Measurements from ENCODE around the gene TBC1D10B. TPM values are rescaled to one million over a fixed set of nuclear protein-coding genes. Genes with fewer than 3 reads are reported as not detected.

Gene TBC1D10B
- total RNA-seq, 1 experiment from 2014 or later: 36.0 TPM

- Histone ChIP-seq H3K36me3 (ENCODE audit: low read depth, low read length) (no peaks in the 10 kb centered on the region), H3K4me3 (ENCODE audit: low read length) (no peak overlapping the region), H3K9me3 (ENCODE audit: low read length) (no peaks in the 10 kb centered on the region), H3K9ac (ENCODE audit: low read length) (no peak overlapping the region), H2AFZ (ENCODE audit: low read length) (no peak overlapping the region), H4K20me1 (ENCODE audit: low read length) (peaks cover under 1% of the 10 kb centered on the region; the same call in 1 of the 2 replicates), H3F3A (ENCODE audit: low read length, unreplicated experiment) (no peaks in the 10 kb centered on the region), H3K79me2 (ENCODE audit: low read length) (peaks cover 32% of the 10 kb centered on the region), H3K27ac (ENCODE audit: low read length) (no peak overlapping the region), H3K9me2 (replicated peaks; ENCODE audit: low read length) (no peaks in the 10 kb centered on the region), H3K4me1 (ENCODE audit: insufficient read depth, low read length) (peaks cover 19% of the 10 kb centered on the region), H3K4me2 (ENCODE audit: low read length) (no peak overlapping the region), H3K27me3 (ENCODE audit: low read length) (no peaks in the 10 kb centered on the region)
- DNase-seq (no peak), ATAC-seq (no peak)
- TF ChIP-seq EZH2phosphoT487 (IDR thresholded peaks at IDR 0.05; ENCODE audit: borderline replicate concordance, low read length): no peak
- TF ChIP-seq, protein P1, sequence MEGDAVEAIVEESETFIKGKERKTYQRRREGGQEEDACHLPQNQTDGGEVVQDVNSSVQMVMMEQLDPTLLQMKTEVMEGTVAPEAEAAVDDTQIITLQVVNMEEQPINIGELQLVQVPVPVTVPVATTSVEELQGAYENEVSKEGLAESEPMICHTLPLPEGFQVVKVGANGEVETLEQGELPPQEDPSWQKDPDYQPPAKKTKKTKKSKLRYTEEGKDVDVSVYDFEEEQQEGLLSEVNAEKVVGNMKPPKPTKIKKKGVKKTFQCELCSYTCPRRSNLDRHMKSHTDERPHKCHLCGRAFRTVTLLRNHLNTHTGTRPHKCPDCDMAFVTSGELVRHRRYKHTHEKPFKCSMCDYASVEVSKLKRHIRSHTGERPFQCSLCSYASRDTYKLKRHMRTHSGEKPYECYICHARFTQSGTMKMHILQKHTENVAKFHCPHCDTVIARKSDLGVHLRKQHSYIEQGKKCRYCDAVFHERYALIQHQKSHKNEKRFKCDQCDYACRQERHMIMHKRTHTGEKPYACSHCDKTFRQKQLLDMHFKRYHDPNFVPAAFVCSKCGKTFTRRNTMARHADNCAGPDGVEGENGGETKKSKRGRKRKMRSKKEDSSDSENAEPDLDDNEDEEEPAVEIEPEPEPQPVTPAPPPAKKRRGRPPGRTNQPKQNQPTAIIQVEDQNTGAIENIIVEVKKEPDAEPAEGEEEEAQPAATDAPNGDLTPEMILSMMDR (conservative IDR thresholded peaks at IDR 0.05; ENCODE audit: low read depth, low read length): no peak
- no peak for TF ChIP-seq EZH2 (IDR thresholded peaks at IDR 0.05; ENCODE audit: low read length, unreplicated experiment)
- ChIA-PET CTCF (no interaction called here), POLR2A (ENCODE audit: unreplicated experiment) (no interaction called here)
- intact Hi-C loops (cut with micrococcal nuclease): no loop called here
- BruUV-seq (replicated peaks): no TSS peak
Observed at GRCh38 chr16:30357715-30358576, 12.3 kb downstream of the TBC1D10B start.

DNA sequence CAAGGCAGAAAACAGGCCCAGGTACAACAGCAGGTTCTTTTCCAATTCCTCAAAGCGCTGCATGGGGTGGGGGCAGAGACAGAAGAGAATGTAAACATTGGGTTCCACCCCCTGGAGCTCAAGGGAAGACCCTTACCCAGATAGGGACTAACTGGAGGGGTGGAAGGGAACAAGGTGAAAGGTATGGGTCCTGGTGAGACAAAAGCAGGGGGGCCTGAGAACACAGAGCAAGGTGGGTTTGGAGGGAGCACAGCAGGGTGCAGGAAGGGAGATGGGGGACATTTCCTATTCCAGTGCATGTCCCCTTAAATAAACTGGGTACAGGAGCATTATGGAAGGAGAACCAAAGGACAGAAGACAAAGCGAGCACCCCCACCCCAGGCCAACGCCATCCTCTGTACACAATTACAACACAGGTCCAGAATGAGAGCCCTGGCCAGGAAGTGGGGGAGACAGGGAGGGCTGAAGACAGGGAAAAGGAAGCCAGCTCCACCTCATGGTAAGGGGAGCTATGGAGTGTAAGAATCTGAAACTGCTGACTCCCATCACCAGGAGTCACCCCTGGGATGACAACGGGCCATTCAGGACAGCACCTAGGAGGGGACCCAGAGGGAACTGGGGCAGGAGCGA is 13.1 kb downstream of the TBC1D10B start:
- Histone ChIP-seq H3K9me3 (ENCODE audit: low read length) (no peaks in the 10 kb centered on the region), H3K4me2 (ENCODE audit: low read length) (no peak overlapping the region), H3K4me1 (ENCODE audit: insufficient read depth, low read length) (peaks cover 26% of the 10 kb centered on the region), H3K79me2 (ENCODE audit: low read length) (peaks cover 27% of the 10 kb centered on the region), H4K20me1 (ENCODE audit: low read length) (peaks cover 7% of the 10 kb centered on the region), H3K9ac (ENCODE audit: low read length) (no peak overlapping the region), H3K27me3 (ENCODE audit: low read length) (no peaks in the 10 kb centered on the region), H2AFZ (ENCODE audit: low read length) (no peak overlapping the region), H3F3A (ENCODE audit: low read length, unreplicated experiment) (no peaks in the 10 kb centered on the region), H3K4me3 (ENCODE audit: low read length) (no peak overlapping the region), H3K27ac (ENCODE audit: low read length) (no peak overlapping the region), H3K36me3 (ENCODE audit: low read depth, low read length) (no peaks in the 10 kb centered on the region; the same call in 1 of the 2 replicates), H3K9me2 (replicated peaks; ENCODE audit: low read length) (no peaks in the 10 kb centered on the region)
- DNase-seq (no peak), ATAC-seq (no peak)
- CTCF ChIA-PET: no interaction called here
- intact Hi-C loops (cut with micrococcal nuclease): no loop called here
- no peak for TF ChIP-seq EZH2phosphoT487 (IDR thresholded peaks at IDR 0.05; ENCODE audit: borderline replicate concordance, low read length)
- TF ChIP-seq EZH2 (IDR thresholded peaks at IDR 0.05; ENCODE audit: low read length, unreplicated experiment): no peak
- TF ChIP-seq, protein P1 (conservative IDR thresholded peaks at IDR 0.05; ENCODE audit: low read depth, low read length): no peak
- POLR2A ChIA-PET (ENCODE audit: unreplicated experiment): no interaction called here
- no TSS peak for BruUV-seq (replicated peaks)

All from PC-3 (cell line).